ENCODE measurements around the gene SBF1.

- TF ChIP-seq CTCF (IDR thresholded peaks at IDR 0.05; ENCODE audit: low read depth, low read length) (no peak), EZH2phosphoT487 (IDR thresholded peaks at IDR 0.05; ENCODE audit: low read depth) (no peak)
Observed at GRCh38 chr22:50523806-50524675, 49.2 kb upstream of the SBF1 start.
